Stimulated activated CD4-positive, alpha-beta T cell treated with anti-CD3 and anti-CD28 coated beads, Interleukin-15, amount 100 ng/mL, for 24 hours (primary cell): ENCODE results near the gene ARHGAP33.
A peak's percentile ranks its signal among the peaks of the same experiment; 100 is the strongest.
"Not testable (repeated sequence)": the region's sequence is repeated elsewhere in the genome, so short reads cannot be mapped to it uniquely, and the experiment has no call there.

Experiments used
- DNase-seq: peaks from one replicate; pipeline ENCODE4 v3.0.0-alpha.2; 2020

The ARHGAP33 gene

GRCh38 chr19:35795564-35795963 lies 20.2 kb downstream of the ARHGAP33 start:
- DNase-seq, result not testable (repeated sequence)

GRCh38 chr19:35796645-35797542 lies 21.5 kb downstream of the ARHGAP33 start:
- DNase-seq, result no peak

- DNase-seq, result peak; percentile 35
These were observed 22.3 kb downstream of the ARHGAP33 start for GRCh38 chr19:35797663-35798062.

GRCh38 chr19:35801828-35802227 lies 26.5 kb downstream of the ARHGAP33 start:
- no peak for DNase-seq

GRCh38 chr19:35805526-35806102 lies 30.2 kb downstream of the ARHGAP33 start:
- DNase-seq, result no peak

GRCh38 chr19:35806597-35806996 lies 31.2 kb downstream of the ARHGAP33 start:
- DNase-seq, result no peak

GRCh38 chr19:35807633-35808032 lies 32.3 kb downstream of the ARHGAP33 start:
- DNase-seq, result no peak

- no peak for DNase-seq
These were observed 36.2 kb downstream of the ARHGAP33 start for GRCh38 chr19:35811317-35812219.

- no peak for DNase-seq
These were observed 37.1 kb downstream of the ARHGAP33 start, which contains the start of gene PRODH2 for GRCh38 chr19:35812220-35813042. Gene PRODH2 (minus strand): TSS chr19:35812845. CDS start chr19:35812805, 40 bp downstream.

GRCh38 chr19:35813043-35813890 lies 37.9 kb downstream of the ARHGAP33 start:
- DNase-seq, result no peak

GRCh38 chr19:35816262-35816661 lies 40.9 kb downstream of the ARHGAP33 start:
- no peak for DNase-seq

GRCh38 chr19:35816846-35817245 lies 41.5 kb downstream of the ARHGAP33 start:
- no peak for DNase-seq

- no peak for DNase-seq
These were observed 43.1 kb downstream of the ARHGAP33 start for GRCh38 chr19:35818445-35818844.

- no peak for DNase-seq
These were observed 47.2 kb downstream of the ARHGAP33 start for GRCh38 chr19:35822579-35822978.

GRCh38 chr19:35824150-35824549 lies 48.8 kb downstream of the ARHGAP33 start:
- no peak for DNase-seq

- DNase-seq, result peak; percentile 71
These were observed 53.4 kb downstream of the ARHGAP33 start for GRCh38 chr19:35828692-35829301.

GRCh38 chr19:35830986-35831385 lies 55.6 kb downstream of the ARHGAP33 start:
- no peak for DNase-seq

- no peak for DNase-seq
These were observed 56.7 kb downstream of the ARHGAP33 start for GRCh38 chr19:35832054-35832453.

- DNase-seq, result no peak
These were observed 58.6 kb downstream of the ARHGAP33 start for GRCh38 chr19:35833972-35834371.

- DNase-seq, result not testable (repeated sequence)
These were observed 60.7 kb downstream of the ARHGAP33 start for GRCh38 chr19:35836096-35836495.
